ENCODE results near the gene SMOC2. TPM values are rescaled to one million over a fixed set of nuclear protein-coding genes. Genes with fewer than 3 reads are reported as not detected.

SMOC2 gene
- total and polyA plus RNA-seq, 2 of the 4 experiments (the other 2 are of a cell fraction), result not detected

DNA sequence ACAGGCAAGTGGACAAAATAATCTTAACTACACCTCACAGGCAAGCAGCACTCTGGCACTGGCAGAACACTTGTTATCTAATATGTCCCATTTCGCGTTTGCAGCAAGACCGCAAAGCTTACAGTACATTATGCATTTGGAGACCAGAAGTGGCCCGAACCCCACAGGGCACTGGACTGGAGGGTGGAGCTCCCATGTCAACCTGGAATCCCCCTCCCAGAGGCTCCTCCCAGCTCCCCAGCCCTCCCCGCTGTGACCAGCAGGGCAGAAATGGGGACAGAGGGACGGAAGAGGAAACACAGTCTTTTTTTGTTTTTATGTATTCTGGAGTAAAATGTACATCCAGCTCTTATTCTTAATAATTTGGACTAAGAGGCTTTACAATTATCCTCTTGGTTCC lies 263.7 kb downstream of the SMOC2 start:
- Histone ChIP-seq H3K9me1 (ENCODE audit: insufficient read depth, low read length) (no peaks in the 10 kb centered on the region), H3K36me3 (ENCODE audit: control insufficient read depth, insufficient read depth, low read length) (no peaks in the 10 kb centered on the region), H3K4ac (ENCODE audit: low read depth, low read length) (no peak overlapping the region), H4K5ac (ENCODE audit: low read depth, low read length) (no peak overlapping the region), H3K14ac (replicated peaks; ENCODE audit: low read depth, low read length) (no peak overlapping the region), H3K9me3 (ENCODE audit: control insufficient read depth, insufficient read depth, low read length) (peaks cover 64% of the 10 kb centered on the region), H2BK20ac (ENCODE audit: low read depth, low read length) (no peak overlapping the region), H3K56ac (ENCODE audit: extremely low read depth, insufficient read depth, low read length) (no peak overlapping the region), H4K20me1 (ENCODE audit: insufficient read depth, low read length) (no peaks in the 10 kb centered on the region), H3K4me1 (ENCODE audit: control insufficient read depth, insufficient read depth, low read length) (no peaks in the 10 kb centered on the region), H3K9ac (ENCODE audit: low read depth, low read length) (no peak overlapping the region), H3K27ac (ENCODE audit: insufficient read depth, low read length) (no peak overlapping the region), H3K4me2 (ENCODE audit: low read depth, low read length) (no peak overlapping the region), H3K79me1 (ENCODE audit: low read depth in 1 of 2, low read length in 2 of 2) (no peaks in the 10 kb centered on the region), H4K91ac (ENCODE audit: insufficient read depth, low read depth, low read length) (no peak overlapping the region), H3K4me3 (ENCODE audit: insufficient read depth, low read depth, low read length) (no peak overlapping the region), H3K23ac (ENCODE audit: low read depth, low read length) (no peak overlapping the region), H2BK120ac (ENCODE audit: low read depth, low read length) (no peak overlapping the region), H3K27me3 (ENCODE audit: control insufficient read depth, insufficient read depth, low read length) (no peaks in the 10 kb centered on the region), H2AK9ac (replicated peaks; ENCODE audit: low read depth, low read length, poor library complexity) (no peak overlapping the region), H2AK5ac (ENCODE audit: low read depth, low read length) (no peak overlapping the region), H4K8ac (ENCODE audit: low read depth in 2 of 2, low read length in 2 of 2) (no peak overlapping the region), H2AFZ (replicated peaks; ENCODE audit: low read length, poor library complexity) (no peak overlapping the region), H2BK5ac (ENCODE audit: low read depth, low read length, poor library complexity, severe bottlenecking) (no peak overlapping the region), H3K18ac (ENCODE audit: low read depth, low read length) (no peak overlapping the region), H2BK15ac (ENCODE audit: low read depth, low read length) (no peak overlapping the region)
- ChIA-PET POLR2A (ENCODE audit: unreplicated experiment) (no interaction called here), CTCF (no interaction called here)
- in situ Hi-C loops (cut with MboI; ENCODE audit: low sequenced_read_pairs), result no loop called here
- no TSS peak for BruUV-seq (replicated peaks)
- intact Hi-C loops (cut with micrococcal nuclease), result no loop called here
- dilution Hi-C loops (cut with HindIII; ENCODE audit: low sequenced_read_pairs, unreplicated experiment), result no loop called here
- ATAC-seq (ENCODE audit: low read depth) (no peak), DNase-seq (no peak)
- TF ChIP-seq FOS (IDR thresholded peaks at IDR 0.05; ENCODE audit: low read depth, low read length) (no peak), SMC3 (IDR thresholded peaks at IDR 0.05; ENCODE audit: low read depth, low read length) (no peak), NFE2L2 (IDR thresholded peaks at IDR 0.05; ENCODE audit: low read depth, low read length) (no peak), RAD21 (IDR thresholded peaks at IDR 0.05; ENCODE audit: low read length) (no peak), CEBPB (IDR thresholded peaks at IDR 0.05; ENCODE audit: low read depth, low read length) (no peak), BHLHE40 (IDR thresholded peaks at IDR 0.05; ENCODE audit: low read depth, low read length) (no peak), MAFK (IDR thresholded peaks at IDR 0.05; ENCODE audit: low read depth, low read length) (no peak), POLR2A (IDR thresholded peaks at IDR 0.05; ENCODE audit: low read depth, low read length) (no peak), MXI1 (IDR thresholded peaks at IDR 0.05; ENCODE audit: borderline replicate concordance, low read depth, low read length) (no peak), MAZ (IDR thresholded peaks at IDR 0.05; ENCODE audit: borderline replicate concordance, low read depth, low read length) (no peak), RFX5 (IDR thresholded peaks at IDR 0.05; ENCODE audit: low read depth, low read length) (no peak), CHD1 (IDR thresholded peaks at IDR 0.05; ENCODE audit: low read depth, low read length) (no peak)
- TF ChIP-seq, protein P1, sequence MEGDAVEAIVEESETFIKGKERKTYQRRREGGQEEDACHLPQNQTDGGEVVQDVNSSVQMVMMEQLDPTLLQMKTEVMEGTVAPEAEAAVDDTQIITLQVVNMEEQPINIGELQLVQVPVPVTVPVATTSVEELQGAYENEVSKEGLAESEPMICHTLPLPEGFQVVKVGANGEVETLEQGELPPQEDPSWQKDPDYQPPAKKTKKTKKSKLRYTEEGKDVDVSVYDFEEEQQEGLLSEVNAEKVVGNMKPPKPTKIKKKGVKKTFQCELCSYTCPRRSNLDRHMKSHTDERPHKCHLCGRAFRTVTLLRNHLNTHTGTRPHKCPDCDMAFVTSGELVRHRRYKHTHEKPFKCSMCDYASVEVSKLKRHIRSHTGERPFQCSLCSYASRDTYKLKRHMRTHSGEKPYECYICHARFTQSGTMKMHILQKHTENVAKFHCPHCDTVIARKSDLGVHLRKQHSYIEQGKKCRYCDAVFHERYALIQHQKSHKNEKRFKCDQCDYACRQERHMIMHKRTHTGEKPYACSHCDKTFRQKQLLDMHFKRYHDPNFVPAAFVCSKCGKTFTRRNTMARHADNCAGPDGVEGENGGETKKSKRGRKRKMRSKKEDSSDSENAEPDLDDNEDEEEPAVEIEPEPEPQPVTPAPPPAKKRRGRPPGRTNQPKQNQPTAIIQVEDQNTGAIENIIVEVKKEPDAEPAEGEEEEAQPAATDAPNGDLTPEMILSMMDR (conservative IDR thresholded peaks at IDR 0.05; ENCODE audit: low read depth, low read length), result no peak
- TF ChIP-seq, protein P2, sequence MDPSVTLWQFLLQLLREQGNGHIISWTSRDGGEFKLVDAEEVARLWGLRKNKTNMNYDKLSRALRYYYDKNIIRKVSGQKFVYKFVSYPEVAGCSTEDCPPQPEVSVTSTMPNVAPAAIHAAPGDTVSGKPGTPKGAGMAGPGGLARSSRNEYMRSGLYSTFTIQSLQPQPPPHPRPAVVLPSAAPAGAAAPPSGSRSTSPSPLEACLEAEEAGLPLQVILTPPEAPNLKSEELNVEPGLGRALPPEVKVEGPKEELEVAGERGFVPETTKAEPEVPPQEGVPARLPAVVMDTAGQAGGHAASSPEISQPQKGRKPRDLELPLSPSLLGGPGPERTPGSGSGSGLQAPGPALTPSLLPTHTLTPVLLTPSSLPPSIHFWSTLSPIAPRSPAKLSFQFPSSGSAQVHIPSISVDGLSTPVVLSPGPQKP (IDR thresholded peaks at IDR 0.05; ENCODE audit: borderline replicate concordance, low read depth, low read length), result no peak
- TF ChIP-seq, protein P3, sequence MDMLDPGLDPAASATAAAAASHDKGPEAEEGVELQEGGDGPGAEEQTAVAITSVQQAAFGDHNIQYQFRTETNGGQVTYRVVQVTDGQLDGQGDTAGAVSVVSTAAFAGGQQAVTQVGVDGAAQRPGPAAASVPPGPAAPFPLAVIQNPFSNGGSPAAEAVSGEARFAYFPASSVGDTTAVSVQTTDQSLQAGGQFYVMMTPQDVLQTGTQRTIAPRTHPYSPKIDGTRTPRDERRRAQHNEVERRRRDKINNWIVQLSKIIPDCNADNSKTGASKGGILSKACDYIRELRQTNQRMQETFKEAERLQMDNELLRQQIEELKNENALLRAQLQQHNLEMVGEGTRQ (IDR thresholded peaks at IDR 0.05; ENCODE audit: low read depth, low read length), result no peak
- WGBS, 2 experiments (ENCODE audit: extremely low coverage in 2 of 2, insufficient read length in 1 of 2), result no CpG with 5 or more reads among the region's 6 CpGs

All from IMR-90 (cell line).